Gastrocnemius medialis (tissue), 4 donors: ENCODE measurements around the gene RXFP4. TPM values are rescaled to one million over a fixed set of nuclear protein-coding genes. Genes with fewer than 3 reads are reported as not detected.

Source experiments
- ATAC-seq, 2 donors: fragments of 150-250 bp; one replicate each; pipeline ENCODE4 v1.9.1; 2016
- DNase-seq, 2 donors: peaks; one replicate each; pipeline ENCODE4 v3.0.0-alpha.2; 2019
- H3K27ac ChIP-seq, 4 donors: fragments of 200-600 bp; sonication (generic); 1 replicate in 1 of 4; 2 replicates in 3 of 4; pipeline ENCODE4 v1.5.1; 2016 to 2018; ENCODE audit warnings: mild to moderate bottlenecking in 2 of 4, moderate library complexity in 1 of 4
- H3K27me3 ChIP-seq, 3 donors: fragments of 200-600 bp; sonication (generic) in 2 of 3; 1 replicate in 1 of 3; 2 replicates in 2 of 3; pipeline versions ENCODE4 v1.5.1 to v1.6.0; 2016 to 2019; ENCODE audit warnings: mild to moderate bottlenecking in 1 of 3, moderate library complexity in 1 of 3
- H3K36me3 ChIP-seq, 2 donors: fragments of 200-600 bp; sonication (generic) in 1 of 2; one replicate each; pipeline ENCODE4 v1.5.1; 2017 to 2018
- H3K4me1 ChIP-seq, 2 donors: fragments of 200-600 bp; sonication (generic) in 1 of 2; one replicate each; pipeline ENCODE4 v1.5.1; 2016 to 2017; ENCODE audit warnings: mild to moderate bottlenecking in 2 of 2
- H3K4me3 ChIP-seq, 4 donors: fragments of 200-600 bp; sonication (generic) in 3 of 4; 1 replicate in 1 of 4; 2 replicates in 3 of 4; pipeline ENCODE4 v1.5.1; 2016 to 2019; ENCODE audit warnings: mild to moderate bottlenecking in 2 of 4
- H3K9me3 ChIP-seq, 3 donors: fragments of 200-600 bp; sonication (generic) in 2 of 3; 1 replicate in 1 of 3; 2 replicates in 2 of 3; pipeline ENCODE4 v1.5.1; 2016 to 2019
- POLR2A ChIP-seq, 2 donors: fragments of 450-650 bp; IDR thresholded peaks; one replicate each; pipeline ENCODE4 v1.6.1; 2017; ENCODE audit warnings: antibody characterized with exemption in 2 of 2, mild to moderate bottlenecking in 2 of 2, moderate library complexity in 2 of 2
- in situ Hi-C, 4 donors: fragments of 200-750 bp; cut with MboI; loops; one replicate each; pipeline versions ENCODE4 v1.15.0 to v1.8.0; 2017; ENCODE audit warnings: low sequenced_read_pairs in 4 of 4
- intact Hi-C: fragments of 100-400 bp; cut with DNase I; formaldehyde crosslinking; loops from one replicate; pipeline ENCODE4 v1.15.1; 2023; ENCODE audit warnings: low total_unique reads
- total RNA-seq, 4 donors: library from RNA; depleted of rRNA; stranded (reverse); fragments of >200 nt; gene quantifications; one replicate each; pipeline versions ENCODE4 v1.1.0 to v1.2.3, GENCODE V29; 2016
- TF ChIP-seq, protein P1 (sequence below), 5 experiments: fragments of 450-650 bp in 3 of 5; fragments of 200-600 bp in 2 of 5; sonication (generic) in 2 of 5; IDR thresholded peaks in 4 of 5; conservative IDR thresholded peaks in 1 of 5; 1 replicate in 4 of 5; 2 replicates in 1 of 5; pipeline ENCODE4 v1.5.1; 2016 to 2019; ENCODE audit warnings: antibody characterized with exemption in 5 of 5, mild to moderate bottlenecking in 3 of 5, moderate library complexity in 3 of 5

The RXFP4 gene
- total RNA-seq, 4 donors from 2014 or later, result not detected

DNA sequence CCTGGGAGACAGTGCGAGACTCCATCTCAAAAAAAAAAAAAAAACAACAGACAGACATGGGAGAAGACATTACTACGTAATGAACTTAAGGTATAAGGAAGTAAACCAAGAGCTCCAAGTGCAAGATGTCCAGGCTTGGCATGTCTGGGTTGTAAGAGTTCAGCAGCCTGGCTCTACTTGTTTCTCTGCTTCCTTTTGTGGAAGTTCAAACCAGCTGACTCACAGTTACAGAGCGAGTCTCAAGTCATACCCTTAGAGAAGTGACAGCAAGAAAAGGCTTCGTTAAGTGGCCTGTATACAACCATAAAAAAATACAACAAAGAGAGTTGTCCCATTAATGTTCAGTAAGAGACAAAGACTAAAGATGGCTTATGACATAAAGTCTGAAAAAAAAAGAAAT is 31.5 kb upstream of the RXFP4 start:
- TF ChIP-seq, protein P1, sequence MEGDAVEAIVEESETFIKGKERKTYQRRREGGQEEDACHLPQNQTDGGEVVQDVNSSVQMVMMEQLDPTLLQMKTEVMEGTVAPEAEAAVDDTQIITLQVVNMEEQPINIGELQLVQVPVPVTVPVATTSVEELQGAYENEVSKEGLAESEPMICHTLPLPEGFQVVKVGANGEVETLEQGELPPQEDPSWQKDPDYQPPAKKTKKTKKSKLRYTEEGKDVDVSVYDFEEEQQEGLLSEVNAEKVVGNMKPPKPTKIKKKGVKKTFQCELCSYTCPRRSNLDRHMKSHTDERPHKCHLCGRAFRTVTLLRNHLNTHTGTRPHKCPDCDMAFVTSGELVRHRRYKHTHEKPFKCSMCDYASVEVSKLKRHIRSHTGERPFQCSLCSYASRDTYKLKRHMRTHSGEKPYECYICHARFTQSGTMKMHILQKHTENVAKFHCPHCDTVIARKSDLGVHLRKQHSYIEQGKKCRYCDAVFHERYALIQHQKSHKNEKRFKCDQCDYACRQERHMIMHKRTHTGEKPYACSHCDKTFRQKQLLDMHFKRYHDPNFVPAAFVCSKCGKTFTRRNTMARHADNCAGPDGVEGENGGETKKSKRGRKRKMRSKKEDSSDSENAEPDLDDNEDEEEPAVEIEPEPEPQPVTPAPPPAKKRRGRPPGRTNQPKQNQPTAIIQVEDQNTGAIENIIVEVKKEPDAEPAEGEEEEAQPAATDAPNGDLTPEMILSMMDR (IDR thresholded peaks at IDR 0.05 in 4 of 5, conservative IDR thresholded peaks at IDR 0.05 in 1 of 5), result no peak
- TF ChIP-seq POLR2A (IDR thresholded peaks at IDR 0.05), result no peak
- DNase-seq (no peak), ATAC-seq (no peak)
- Histone ChIP-seq H3K36me3 (peaks cover 0 to 72% of the 10 kb centered on the region in 2 donors), H3K27me3 (no peaks in the 10 kb centered on the region), H3K4me1 (peaks cover 8 to 16% of the 10 kb centered on the region in 2 donors), H3K4me3 (peak overlapping the region in 3 of 4 donors; percentile 73 to 99 (median 85)), H3K9me3 (no peaks in the 10 kb centered on the region), H3K27ac (peak overlapping the region; percentile 89 to 96 (median 93))
- in situ Hi-C loops (no loop called here), intact Hi-C loops (loop anchor here (2.0 kb wide), 2 partner anchors 51 to 165 kb away; partner anchors contain the start of gene SYT11)

DNA sequence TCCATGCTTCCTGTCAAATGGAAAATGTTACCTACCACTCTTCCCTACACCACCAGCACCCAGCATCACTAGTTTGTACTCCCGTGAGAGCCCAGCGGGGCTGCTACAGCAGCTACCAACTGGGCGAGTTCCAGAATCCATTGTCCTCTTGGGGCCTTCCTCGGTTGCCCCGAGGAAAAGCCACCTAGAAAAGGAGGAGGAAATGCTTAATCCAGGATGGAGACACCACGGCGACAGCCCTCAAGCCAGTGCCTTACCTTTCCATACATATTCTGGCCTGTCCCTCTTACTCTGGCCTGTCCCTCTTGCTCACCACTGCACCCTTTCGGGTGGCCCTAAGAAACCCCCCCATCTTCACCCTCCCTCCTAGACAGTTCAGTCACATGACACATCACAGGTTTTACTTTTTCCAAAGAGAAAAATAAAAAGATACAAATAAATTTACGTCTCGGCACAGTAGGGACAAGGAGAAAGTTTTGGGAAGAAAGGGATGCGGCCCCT is 30.8 kb upstream of the RXFP4 start:
- TF ChIP-seq, protein P1 (IDR thresholded peaks at IDR 0.05 in 4 of 5, conservative IDR thresholded peaks at IDR 0.05 in 1 of 5), result no peak
- no peak for TF ChIP-seq POLR2A (IDR thresholded peaks at IDR 0.05)
- DNase-seq, result no peak
- Histone ChIP-seq H3K4me1 (peaks cover 8 to 16% of the 10 kb centered on the region in 2 donors), H3K27me3 (no peaks in the 10 kb centered on the region), H3K36me3 (peaks cover 0 to 70% of the 10 kb centered on the region in 2 donors), H3K27ac (peak overlapping the region; percentile 89 to 96 (median 93)), H3K9me3 (no peaks in the 10 kb centered on the region), H3K4me3 (peak overlapping the region; percentile 73 to 99 (median 83))
- peak; percentile 51 to 55 for ATAC-seq
- in situ Hi-C loops, result no loop called here
- intact Hi-C loops, result loop anchor here (1.0 to 2.0 kb wide), 3 partner anchors 24 to 166 kb away; partner anchors contain the start of genes KHDC4 and SYT11

DNA sequence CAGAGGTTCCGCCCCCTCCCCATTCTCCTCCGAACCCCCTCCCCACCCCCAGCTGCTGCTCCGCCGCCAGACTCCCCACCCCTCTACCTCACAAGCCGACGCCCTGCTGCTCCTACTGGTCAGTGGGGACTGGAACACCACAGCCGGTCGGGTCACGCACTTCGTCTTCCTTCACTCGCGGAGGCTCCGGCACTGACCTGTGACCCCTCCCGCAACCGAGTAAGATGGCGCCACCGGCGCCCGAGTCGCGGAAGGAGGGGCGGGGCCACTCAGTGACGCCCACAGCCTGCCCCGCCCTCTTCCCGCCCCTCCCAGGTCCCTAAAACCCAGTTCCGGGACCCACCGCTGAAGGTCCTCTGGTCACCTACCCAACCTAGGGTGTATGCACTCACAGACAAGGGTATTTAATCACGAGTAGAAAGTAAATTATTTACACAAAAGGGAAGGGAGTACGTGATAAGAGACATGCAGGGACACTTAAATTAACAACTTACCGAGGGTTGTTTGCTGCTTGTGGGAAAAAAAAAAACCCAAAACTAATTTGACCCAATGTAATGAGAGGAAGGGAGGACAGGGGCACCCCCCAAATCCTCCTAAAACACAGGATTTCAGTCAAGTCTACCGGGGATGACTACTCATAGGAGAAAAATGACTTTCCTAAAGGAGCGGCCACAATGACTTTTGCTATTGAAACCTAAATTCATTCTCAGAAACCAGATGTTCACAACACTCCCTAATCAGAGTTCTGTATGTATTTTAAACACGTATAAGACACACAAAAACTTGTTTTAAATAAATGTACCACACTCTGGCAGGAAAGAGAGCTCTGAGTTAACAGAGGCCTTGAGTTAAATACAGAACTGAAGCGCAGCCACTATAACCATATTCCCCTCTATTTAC is 30.0 kb upstream of the RXFP4 start, which contains the start of gene RIT1:
RIT1 (minus strand) TSS at position 194 of the 900 bp plus-strand sequence. CDS start 588 bp downstream, outside the sequence.
- H3K9me3 ChIP-seq, result no peaks in the 10 kb centered on the region
- H3K4me3 ChIP-seq, result peak within 1 kb of the TSS; percentile 73 to 99 (median 83)
- H3K36me3 ChIP-seq, result peaks cover 0 to 70% of the 10 kb centered on the region in 2 donors
- in situ Hi-C loops (no loop called here), intact Hi-C loops (loop anchor here (1.0 to 2.0 kb wide), 3 partner anchors 23 to 167 kb away; partner anchors contain the start of genes KHDC4 and SYT11)
- peaks cover 8 to 16% of the 10 kb centered on the region in 2 donors for H3K4me1 ChIP-seq
- peak; percentile 93 to 95 for ATAC-seq
- no peaks in the 10 kb centered on the region for H3K27me3 ChIP-seq
- TF ChIP-seq, protein P1 (IDR thresholded peaks at IDR 0.05 in 4 of 5, conservative IDR thresholded peaks at IDR 0.05 in 1 of 5), result peak in 2 of 5 experiments; percentile 20 to 35
- TF ChIP-seq POLR2A (IDR thresholded peaks at IDR 0.05), result peak; percentile 59 to 65
- peak within 1 kb of the TSS; percentile 89 to 96 (median 93) for H3K27ac ChIP-seq
- DNase-seq, result peak; percentile 72 to 84

DNA sequence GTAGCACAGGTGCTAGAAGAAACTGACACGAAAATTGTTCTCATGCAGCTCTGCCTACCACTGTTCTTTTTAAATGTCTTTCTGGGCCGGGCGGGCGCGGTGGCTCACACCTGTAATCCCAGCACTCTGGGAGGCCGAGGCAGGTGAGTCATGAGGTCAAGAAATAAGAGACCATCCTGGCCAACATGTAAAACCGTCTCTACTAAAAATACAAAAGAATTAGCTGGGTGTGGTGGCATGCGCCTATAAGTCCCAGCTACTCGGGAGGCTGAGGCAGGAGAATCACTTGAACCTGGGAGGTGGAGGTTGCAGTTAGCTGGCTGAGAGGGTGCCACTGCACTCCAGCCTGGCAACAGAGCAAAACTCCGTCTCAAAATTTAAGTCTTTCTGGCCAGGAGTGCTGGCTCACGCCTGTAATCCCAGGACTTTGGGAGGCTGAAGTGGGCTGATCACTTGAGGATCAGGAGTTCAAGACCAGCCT is 29.3 kb upstream of the RXFP4 start:
- Histone ChIP-seq H3K27ac (peak overlapping the region; percentile 89 to 96 (median 93)), H3K9me3 (no peaks in the 10 kb centered on the region), H3K36me3 (peaks cover 0 to 70% of the 10 kb centered on the region in 2 donors), H3K27me3 (no peaks in the 10 kb centered on the region), H3K4me1 (peaks cover 8 to 16% of the 10 kb centered on the region in 2 donors), H3K4me3 (no peak overlapping the region)
- intact Hi-C loops, result no loop called here
- no peak for TF ChIP-seq POLR2A (IDR thresholded peaks at IDR 0.05)
- TF ChIP-seq, protein P1 (IDR thresholded peaks at IDR 0.05 in 4 of 5, conservative IDR thresholded peaks at IDR 0.05 in 1 of 5), result no peak
- ATAC-seq (no peak), DNase-seq (no peak)
- in situ Hi-C loops, result no loop called here
